Sigmoid colon (tissue), 3 donors: ENCODE measurements around the gene COX10.

ENCODE experiments used
- POLR2A ChIP-seq, 2 donors: fragments of 450-650 bp; IDR thresholded peaks; one replicate each; pipeline ENCODE4 v1.6.1; 2016; ENCODE audit warnings: antibody characterized with exemption in 2 of 2, mild to moderate bottlenecking in 2 of 2, moderate library complexity in 2 of 2
- TF ChIP-seq, protein P1 (sequence below), 4 experiments: fragments of 450-650 bp in 3 of 4; fragments of 200-600 bp in 1 of 4; IDR thresholded peaks; one replicate each; pipeline ENCODE4 v1.5.1; 2016 to 2019; ENCODE audit warnings: antibody characterized with exemption in 4 of 4, mild to moderate bottlenecking in 3 of 4, moderate library complexity in 2 of 4

- TF ChIP-seq, protein P1, sequence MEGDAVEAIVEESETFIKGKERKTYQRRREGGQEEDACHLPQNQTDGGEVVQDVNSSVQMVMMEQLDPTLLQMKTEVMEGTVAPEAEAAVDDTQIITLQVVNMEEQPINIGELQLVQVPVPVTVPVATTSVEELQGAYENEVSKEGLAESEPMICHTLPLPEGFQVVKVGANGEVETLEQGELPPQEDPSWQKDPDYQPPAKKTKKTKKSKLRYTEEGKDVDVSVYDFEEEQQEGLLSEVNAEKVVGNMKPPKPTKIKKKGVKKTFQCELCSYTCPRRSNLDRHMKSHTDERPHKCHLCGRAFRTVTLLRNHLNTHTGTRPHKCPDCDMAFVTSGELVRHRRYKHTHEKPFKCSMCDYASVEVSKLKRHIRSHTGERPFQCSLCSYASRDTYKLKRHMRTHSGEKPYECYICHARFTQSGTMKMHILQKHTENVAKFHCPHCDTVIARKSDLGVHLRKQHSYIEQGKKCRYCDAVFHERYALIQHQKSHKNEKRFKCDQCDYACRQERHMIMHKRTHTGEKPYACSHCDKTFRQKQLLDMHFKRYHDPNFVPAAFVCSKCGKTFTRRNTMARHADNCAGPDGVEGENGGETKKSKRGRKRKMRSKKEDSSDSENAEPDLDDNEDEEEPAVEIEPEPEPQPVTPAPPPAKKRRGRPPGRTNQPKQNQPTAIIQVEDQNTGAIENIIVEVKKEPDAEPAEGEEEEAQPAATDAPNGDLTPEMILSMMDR (IDR thresholded peaks at IDR 0.05), result no peak
- TF ChIP-seq POLR2A (IDR thresholded peaks at IDR 0.05), result no peak
Observed at GRCh38 chr17:14098246-14098645, 28.9 kb downstream of the COX10 start.
